Measurements from ENCODE around the gene SAMD4A.

DNA sequence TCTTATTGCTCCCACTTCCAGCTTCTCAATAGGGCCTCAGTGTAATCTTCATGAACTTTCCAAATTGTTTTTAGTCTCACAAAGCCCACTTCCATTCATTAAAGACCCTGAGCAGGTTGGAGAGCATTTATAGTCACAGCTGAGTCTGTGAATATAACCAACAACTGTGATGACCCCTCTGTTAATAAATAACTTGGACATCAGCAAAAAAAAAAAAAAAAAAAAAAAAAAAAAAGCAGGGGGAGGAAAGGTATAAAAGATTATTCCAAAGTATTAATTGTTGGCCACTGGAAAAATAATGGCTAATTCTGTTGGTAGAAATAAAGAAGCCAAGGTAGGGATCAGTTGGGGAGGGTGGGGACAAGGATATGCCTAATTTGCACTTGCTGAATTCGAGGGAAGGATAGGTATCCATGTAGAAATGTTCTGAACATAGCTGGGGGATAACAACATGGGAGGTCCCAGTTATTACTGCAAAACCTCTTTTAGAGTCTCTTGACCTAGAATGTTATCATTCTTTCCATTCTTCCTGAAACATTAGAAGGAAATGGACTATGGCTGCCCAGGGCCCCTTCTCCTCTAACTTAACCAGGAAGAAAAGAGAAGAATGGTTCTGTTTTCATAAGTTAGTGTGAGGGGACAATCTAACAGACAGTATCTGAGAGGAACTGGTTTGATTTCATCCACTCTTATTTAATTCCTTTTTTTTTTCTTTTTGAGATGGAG is 56.5 kb downstream of the SAMD4A start:
- TF ChIP-seq, protein P1, sequence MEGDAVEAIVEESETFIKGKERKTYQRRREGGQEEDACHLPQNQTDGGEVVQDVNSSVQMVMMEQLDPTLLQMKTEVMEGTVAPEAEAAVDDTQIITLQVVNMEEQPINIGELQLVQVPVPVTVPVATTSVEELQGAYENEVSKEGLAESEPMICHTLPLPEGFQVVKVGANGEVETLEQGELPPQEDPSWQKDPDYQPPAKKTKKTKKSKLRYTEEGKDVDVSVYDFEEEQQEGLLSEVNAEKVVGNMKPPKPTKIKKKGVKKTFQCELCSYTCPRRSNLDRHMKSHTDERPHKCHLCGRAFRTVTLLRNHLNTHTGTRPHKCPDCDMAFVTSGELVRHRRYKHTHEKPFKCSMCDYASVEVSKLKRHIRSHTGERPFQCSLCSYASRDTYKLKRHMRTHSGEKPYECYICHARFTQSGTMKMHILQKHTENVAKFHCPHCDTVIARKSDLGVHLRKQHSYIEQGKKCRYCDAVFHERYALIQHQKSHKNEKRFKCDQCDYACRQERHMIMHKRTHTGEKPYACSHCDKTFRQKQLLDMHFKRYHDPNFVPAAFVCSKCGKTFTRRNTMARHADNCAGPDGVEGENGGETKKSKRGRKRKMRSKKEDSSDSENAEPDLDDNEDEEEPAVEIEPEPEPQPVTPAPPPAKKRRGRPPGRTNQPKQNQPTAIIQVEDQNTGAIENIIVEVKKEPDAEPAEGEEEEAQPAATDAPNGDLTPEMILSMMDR (IDR thresholded peaks at IDR 0.05), result no peak
- no peak for TF ChIP-seq POLR2A (IDR thresholded peaks at IDR 0.05)

All from esophagus squamous epithelium (tissue), 4 donors.